ENCODE measurements around the gene EDDM3A. TPM values are rescaled to one million over a fixed set of nuclear protein-coding genes. Genes with fewer than 3 reads are reported as not detected.
"Not testable (repeated sequence)": the region's sequence is repeated elsewhere in the genome, so short reads cannot be mapped to it uniquely, and the experiment has no call there.

The EDDM3A gene
- total RNA-seq, result not detected

- no peak for DNase-seq (ENCODE audit: low spot score)
Observed at GRCh38 chr14:20745571-20746358, at the start of gene EDDM3A. Gene EDDM3A, plus strand, starts transcription at chr14:20745887. Its CDS starts 1,694 bp downstream, at chr14:20747581.

- DNase-seq (ENCODE audit: low spot score), result no peak
Observed at GRCh38 chr14:20696764-20697163, 48.9 kb upstream of the EDDM3A start.

GRCh38 chr14:20697273-20698017, 48.2 kb upstream of the EDDM3A start:
- DNase-seq (ENCODE audit: low spot score), result peak; percentile 65

GRCh38 chr14:20698018-20698329, 47.7 kb upstream of the EDDM3A start:
- no peak for DNase-seq (ENCODE audit: low spot score)

- no peak for DNase-seq (ENCODE audit: low spot score)
Observed at GRCh38 chr14:20698934-20699333, 46.8 kb upstream of the EDDM3A start.

- no peak for DNase-seq (ENCODE audit: low spot score)
Observed at GRCh38 chr14:20699931-20700330, 45.8 kb upstream of the EDDM3A start.

- not testable (repeated sequence) for DNase-seq (ENCODE audit: low spot score)
Observed at GRCh38 chr14:20700965-20701364, 44.7 kb upstream of the EDDM3A start.

GRCh38 chr14:20706657-20707355, 38.9 kb upstream of the EDDM3A start:
- no peak for DNase-seq (ENCODE audit: low spot score)

- DNase-seq (ENCODE audit: low spot score), result peak; percentile 67
Observed at GRCh38 chr14:20707622-20708021, 38.1 kb upstream of the EDDM3A start.

GRCh38 chr14:20711261-20711660, 34.4 kb upstream of the EDDM3A start:
- no peak for DNase-seq (ENCODE audit: low spot score)

GRCh38 chr14:20711685-20712084, 34.0 kb upstream of the EDDM3A start:
- no peak for DNase-seq (ENCODE audit: low spot score)

- no peak for DNase-seq (ENCODE audit: low spot score)
Observed at GRCh38 chr14:20712904-20713303, 32.8 kb upstream of the EDDM3A start.

- DNase-seq (ENCODE audit: low spot score), result peak; percentile 84
Observed at GRCh38 chr14:20714593-20715250, 31.0 kb upstream of the EDDM3A start.

- peak; percentile 70 for DNase-seq (ENCODE audit: low spot score)
Observed at GRCh38 chr14:20719777-20720176, 25.9 kb upstream of the EDDM3A start.

- no peak for DNase-seq (ENCODE audit: low spot score)
Observed at GRCh38 chr14:20720741-20721140, 24.9 kb upstream of the EDDM3A start.

GRCh38 chr14:20722016-20722415, 23.7 kb upstream of the EDDM3A start:
- no peak for DNase-seq (ENCODE audit: low spot score)

GRCh38 chr14:20723488-20723887, 22.2 kb upstream of the EDDM3A start:
- no peak for DNase-seq (ENCODE audit: low spot score)

GRCh38 chr14:20726121-20726520, 19.6 kb upstream of the EDDM3A start:
- DNase-seq (ENCODE audit: low spot score), result not testable (repeated sequence)

GRCh38 chr14:20726531-20726930, 19.2 kb upstream of the EDDM3A start:
- DNase-seq (ENCODE audit: low spot score), result no peak

GRCh38 chr14:20730891-20731290, 14.8 kb upstream of the EDDM3A start:
- no peak for DNase-seq (ENCODE audit: low spot score)

- DNase-seq (ENCODE audit: low spot score), result no peak
Observed at GRCh38 chr14:20732477-20732876, 13.2 kb upstream of the EDDM3A start.

GRCh38 chr14:20732979-20733635, 12.6 kb upstream of the EDDM3A start:
- DNase-seq (ENCODE audit: low spot score), result no peak

Measured in ureter (tissue), 1 donor.